WERI-Rb-1 (cell line): ENCODE measurements around the gene CUL4B.
A peak's percentile ranks its signal among the peaks of the same experiment; 100 is the strongest.

Experiments used
- DNase-seq: peaks from one replicate; pipeline ENCODE4 v3.0.0-alpha.2; 2020
- H3K27ac ChIP-seq: fragments of 250-450 bp; sonication (Bioruptor Pico); 2 replicates; pipeline ENCODE4 v1.5.1; 2020; ENCODE audit warnings: mild to moderate bottlenecking, moderate library complexity
- H3K27me3 ChIP-seq: fragments of 250-450 bp; sonication (Bioruptor Pico); 2 replicates; pipeline ENCODE4 v1.5.1; 2021; ENCODE audit warnings: mild to moderate bottlenecking, low read depth, moderate library complexity; ENCODE audit not compliant: insufficient read depth, severe bottlenecking
- H3K36me3 ChIP-seq: fragments of 250-450 bp; sonication (Bioruptor Pico); 2 replicates; pipeline ENCODE4 v1.5.1; 2020; ENCODE audit warnings: mild to moderate bottlenecking, moderate library complexity
- H3K4me3 ChIP-seq: 2 replicates; pipeline ENCODE4 v1.5.1; 2011; ENCODE audit warnings: low read depth, mild to moderate bottlenecking, control low read depth, low read length
- H3K9me3 ChIP-seq: fragments of 250-450 bp; sonication (Bioruptor Pico); 2 replicates; pipeline ENCODE4 v1.5.1; 2021; ENCODE audit warnings: mild to moderate bottlenecking, moderate library complexity; ENCODE audit not compliant: severe bottlenecking
- TF ChIP-seq, protein P1 (sequence below): IDR thresholded peaks from 2 replicates; pipeline ENCODE4 v1.5.1; 2011; ENCODE audit warnings: low read depth, mild to moderate bottlenecking, control low read depth, inconsistent platforms, low read length

CUL4B gene

DNA sequence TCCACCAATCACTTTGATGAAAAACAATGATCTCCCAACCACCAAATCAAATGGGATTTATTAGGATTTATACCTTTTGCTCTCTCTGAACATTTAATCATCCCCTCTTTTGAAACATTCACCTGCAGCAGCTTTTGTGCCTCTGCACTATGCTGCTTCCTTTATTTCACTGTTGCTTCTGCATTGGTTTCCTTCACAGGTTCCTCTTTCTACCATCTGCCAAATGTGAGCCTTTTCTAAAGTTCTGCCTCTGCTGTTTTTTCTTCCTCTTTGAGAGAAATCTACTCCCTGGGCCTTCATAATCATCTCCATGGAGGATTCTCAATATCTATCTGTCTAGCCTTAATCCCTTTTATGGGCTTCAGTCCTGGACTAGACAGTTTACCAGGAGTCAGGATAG lies 24.7 kb downstream of the CUL4B start:
- TF ChIP-seq, protein P1, sequence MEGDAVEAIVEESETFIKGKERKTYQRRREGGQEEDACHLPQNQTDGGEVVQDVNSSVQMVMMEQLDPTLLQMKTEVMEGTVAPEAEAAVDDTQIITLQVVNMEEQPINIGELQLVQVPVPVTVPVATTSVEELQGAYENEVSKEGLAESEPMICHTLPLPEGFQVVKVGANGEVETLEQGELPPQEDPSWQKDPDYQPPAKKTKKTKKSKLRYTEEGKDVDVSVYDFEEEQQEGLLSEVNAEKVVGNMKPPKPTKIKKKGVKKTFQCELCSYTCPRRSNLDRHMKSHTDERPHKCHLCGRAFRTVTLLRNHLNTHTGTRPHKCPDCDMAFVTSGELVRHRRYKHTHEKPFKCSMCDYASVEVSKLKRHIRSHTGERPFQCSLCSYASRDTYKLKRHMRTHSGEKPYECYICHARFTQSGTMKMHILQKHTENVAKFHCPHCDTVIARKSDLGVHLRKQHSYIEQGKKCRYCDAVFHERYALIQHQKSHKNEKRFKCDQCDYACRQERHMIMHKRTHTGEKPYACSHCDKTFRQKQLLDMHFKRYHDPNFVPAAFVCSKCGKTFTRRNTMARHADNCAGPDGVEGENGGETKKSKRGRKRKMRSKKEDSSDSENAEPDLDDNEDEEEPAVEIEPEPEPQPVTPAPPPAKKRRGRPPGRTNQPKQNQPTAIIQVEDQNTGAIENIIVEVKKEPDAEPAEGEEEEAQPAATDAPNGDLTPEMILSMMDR: no peak
- H3K27me3 ChIP-seq: peaks cover 2% of the 10 kb centered on the region
- no peak overlapping the region for H3K4me3 ChIP-seq
- no peaks in the 10 kb centered on the region; the same call in none of the 2 replicates for H3K36me3 ChIP-seq
- H3K27ac ChIP-seq: no peak overlapping the region
- no peaks in the 10 kb centered on the region for H3K9me3 ChIP-seq
- no peak for DNase-seq

DNA sequence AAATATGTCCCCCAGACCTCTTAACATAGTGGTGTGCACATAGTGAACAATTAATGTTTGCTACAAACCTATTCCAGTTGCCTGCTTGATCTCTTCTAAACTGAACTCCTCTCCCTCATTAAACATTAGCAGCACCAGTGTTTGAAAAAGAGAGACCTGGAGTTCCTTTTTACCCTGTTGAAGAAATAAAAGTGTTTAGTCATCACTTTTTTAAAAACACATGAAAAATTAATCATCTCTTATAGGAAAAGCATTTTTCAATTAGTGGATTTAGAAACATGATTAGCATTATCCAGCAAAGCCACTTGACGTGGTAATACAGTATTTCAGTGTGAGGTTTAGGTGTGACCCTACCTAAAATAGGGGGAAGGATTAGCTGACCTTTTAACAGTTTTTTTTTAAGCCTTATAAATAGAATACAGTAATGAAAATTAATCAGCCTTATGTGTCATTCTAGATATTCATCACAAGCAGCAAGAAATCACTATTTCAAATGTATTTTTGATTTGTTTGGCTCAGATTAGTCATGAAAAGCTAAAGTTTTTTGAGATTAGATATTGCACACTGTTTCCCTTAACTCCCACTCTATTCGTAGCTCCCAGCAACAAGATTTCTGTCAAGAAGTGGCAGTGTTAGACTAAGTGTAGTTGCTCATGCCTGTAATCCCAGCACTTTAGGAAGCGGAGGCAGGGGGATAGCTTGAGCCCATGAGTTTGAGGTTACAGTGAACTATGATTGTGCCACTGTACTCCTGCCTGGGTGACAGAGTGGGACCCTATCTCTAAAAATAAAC lies 26.2 kb downstream of the CUL4B start:
- no peaks in the 10 kb centered on the region for H3K9me3 ChIP-seq
- no peak overlapping the region for H3K27ac ChIP-seq
- peaks cover 3% of the 10 kb centered on the region for H3K36me3 ChIP-seq
- no peak overlapping the region for H3K4me3 ChIP-seq
- no peak for DNase-seq
- TF ChIP-seq, protein P1: no peak
- peaks cover 2% of the 10 kb centered on the region for H3K27me3 ChIP-seq

DNA sequence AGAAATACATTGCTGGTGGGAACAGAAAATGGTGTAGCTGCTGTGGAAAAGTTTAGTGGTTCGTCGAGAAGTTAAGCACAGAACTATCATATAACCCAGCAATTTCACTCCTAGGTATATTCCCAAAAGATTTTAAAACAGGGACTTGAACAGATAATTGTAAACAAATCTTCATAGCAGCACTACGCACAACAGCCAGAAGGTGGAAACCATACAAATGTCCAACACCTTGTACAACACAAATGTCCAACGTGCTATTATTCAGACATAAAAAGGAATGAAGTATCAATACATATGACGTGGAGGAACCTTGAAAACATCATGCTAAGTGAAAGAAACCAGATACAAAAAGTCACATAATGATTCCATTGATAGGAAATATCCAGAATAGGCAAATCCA lies 37.9 kb downstream of the CUL4B start:
- H3K4me3 ChIP-seq: no peak overlapping the region
- H3K9me3 ChIP-seq: no peaks in the 10 kb centered on the region
- TF ChIP-seq, protein P1: no peak
- DNase-seq: no peak
- H3K27me3 ChIP-seq: no peaks in the 10 kb centered on the region
- H3K36me3 ChIP-seq: no peaks in the 10 kb centered on the region
- H3K27ac ChIP-seq: no peak overlapping the region

- Histone ChIP-seq H3K9me3 (no peaks in the 10 kb centered on the region), H3K27me3 (no peaks in the 10 kb centered on the region), H3K27ac (no peak overlapping the region), H3K36me3 (no peaks in the 10 kb centered on the region), H3K4me3 (no peak overlapping the region)
- TF ChIP-seq, protein P1: no peak
- no peak for DNase-seq
These were observed 42.8 kb downstream of the CUL4B start for GRCh38 chrX:120517936-120518335.

DNA sequence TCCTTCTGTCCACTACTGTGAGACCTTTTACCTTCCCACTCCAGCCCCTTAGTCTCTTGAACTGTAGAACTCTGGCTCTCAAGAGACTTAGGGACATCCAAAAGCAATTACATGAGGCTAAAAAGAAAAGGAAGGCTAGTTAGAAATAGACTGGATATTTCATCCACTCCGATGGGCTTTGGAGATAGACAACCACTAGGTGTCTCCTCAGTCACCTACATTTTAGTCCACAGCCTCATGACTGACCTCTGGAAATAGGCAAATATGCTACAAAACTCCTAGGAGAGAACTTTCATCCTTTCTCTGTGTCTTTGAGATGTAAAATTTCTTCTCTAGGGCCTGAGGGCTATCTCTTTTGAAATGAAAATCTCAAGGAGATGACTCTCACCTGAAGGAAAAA lies 46.5 kb downstream of the CUL4B start:
- no peak for DNase-seq

More for the DNA sequence above, 46.5 kb downstream of the CUL4B start:
- Histone ChIP-seq H3K9me3 (no peaks in the 10 kb centered on the region), H3K27ac (no peak overlapping the region), H3K27me3 (no peaks in the 10 kb centered on the region), H3K4me3 (no peak overlapping the region), H3K36me3 (no peaks in the 10 kb centered on the region)
- TF ChIP-seq, protein P1: peak; percentile 45
